ENCODE data around the gene TFDP1.

DNA sequence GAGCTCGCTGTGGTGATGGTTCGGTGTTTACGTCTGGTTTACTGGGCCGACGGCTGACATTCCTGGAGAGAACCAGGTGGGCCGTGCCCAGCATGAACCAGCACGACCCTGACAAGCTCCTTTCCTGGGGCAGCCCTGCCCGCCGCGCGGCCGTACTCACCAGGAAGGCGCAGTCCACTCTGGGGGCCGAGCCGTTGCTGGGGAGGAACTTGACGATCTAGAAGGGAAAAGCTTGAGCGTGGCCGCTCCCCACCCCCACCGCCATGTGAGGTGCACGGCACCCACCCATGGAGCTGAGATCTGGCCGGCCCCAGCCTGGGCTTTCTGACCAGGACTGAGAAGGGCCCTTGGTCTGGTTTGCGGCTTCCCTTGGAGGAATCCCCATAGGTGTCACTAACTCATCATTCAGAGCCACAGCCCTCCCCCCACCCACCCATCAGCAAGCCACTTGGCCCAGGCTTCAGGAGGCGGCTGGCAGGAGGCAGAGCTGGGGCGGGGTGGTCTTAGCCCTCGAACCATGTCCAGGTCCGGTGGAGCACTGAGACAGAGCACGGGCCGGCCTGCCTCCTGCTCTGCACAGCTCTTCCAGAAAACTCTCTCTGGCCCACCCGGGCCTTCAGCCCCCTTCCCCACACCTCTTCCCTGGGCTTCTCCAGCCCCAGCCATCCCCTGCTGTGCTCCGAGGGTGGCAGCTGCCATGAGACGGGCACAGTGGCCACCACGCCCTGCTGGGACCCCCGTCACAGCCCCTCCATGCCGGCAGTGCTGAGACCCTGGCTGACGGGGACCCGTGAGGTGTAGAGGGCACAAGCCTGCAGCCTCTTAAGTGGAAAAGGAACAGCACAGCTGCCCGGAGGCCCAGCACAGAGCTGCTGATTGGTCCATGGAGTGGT lies 67.2 kb downstream of the TFDP1 start:
- no peak for TF ChIP-seq POLR2A (IDR thresholded peaks at IDR 0.05)
- TF ChIP-seq, protein P1, sequence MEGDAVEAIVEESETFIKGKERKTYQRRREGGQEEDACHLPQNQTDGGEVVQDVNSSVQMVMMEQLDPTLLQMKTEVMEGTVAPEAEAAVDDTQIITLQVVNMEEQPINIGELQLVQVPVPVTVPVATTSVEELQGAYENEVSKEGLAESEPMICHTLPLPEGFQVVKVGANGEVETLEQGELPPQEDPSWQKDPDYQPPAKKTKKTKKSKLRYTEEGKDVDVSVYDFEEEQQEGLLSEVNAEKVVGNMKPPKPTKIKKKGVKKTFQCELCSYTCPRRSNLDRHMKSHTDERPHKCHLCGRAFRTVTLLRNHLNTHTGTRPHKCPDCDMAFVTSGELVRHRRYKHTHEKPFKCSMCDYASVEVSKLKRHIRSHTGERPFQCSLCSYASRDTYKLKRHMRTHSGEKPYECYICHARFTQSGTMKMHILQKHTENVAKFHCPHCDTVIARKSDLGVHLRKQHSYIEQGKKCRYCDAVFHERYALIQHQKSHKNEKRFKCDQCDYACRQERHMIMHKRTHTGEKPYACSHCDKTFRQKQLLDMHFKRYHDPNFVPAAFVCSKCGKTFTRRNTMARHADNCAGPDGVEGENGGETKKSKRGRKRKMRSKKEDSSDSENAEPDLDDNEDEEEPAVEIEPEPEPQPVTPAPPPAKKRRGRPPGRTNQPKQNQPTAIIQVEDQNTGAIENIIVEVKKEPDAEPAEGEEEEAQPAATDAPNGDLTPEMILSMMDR (IDR thresholded peaks at IDR 0.05 in 8 of 11, conservative IDR thresholded peaks at IDR 0.05 in 3 of 11): no peak

All from spleen (tissue), 7 donors.